ENCODE measurements around the gene C6orf141.

- no peak for TF ChIP-seq CTCF (IDR thresholded peaks at IDR 0.05; ENCODE audit: low read depth, low read length, missing input control)
- TF ChIP-seq YY1 (IDR thresholded peaks at IDR 0.05): no peak
- TF ChIP-seq REST (IDR thresholded peaks at IDR 0.05): no peak
- TF ChIP-seq MAX (IDR thresholded peaks at IDR 0.05): no peak
- TF ChIP-seq ATF3 (IDR thresholded peaks at IDR 0.05): no peak
- TF ChIP-seq RAD21 (IDR thresholded peaks at IDR 0.05): no peak
- TF ChIP-seq ZBTB33 (IDR thresholded peaks at IDR 0.05): no peak
These were observed 21.9 kb upstream of the C6orf141 start for GRCh38 chr6:49528571-49528970.

Data from liver (tissue), 3 donors.